GM15510 (cell line): ENCODE measurements around the gene QSOX2.

Experiments
- POLR2A ChIP-seq: IDR thresholded peaks from 3 replicates; pipeline ENCODE4 v1.6.1; 2011; ENCODE audit warnings: borderline replicate concordance; ENCODE audit not compliant: insufficient read length; ENCODE audit errors: extremely low read depth

Gene QSOX2

DNA sequence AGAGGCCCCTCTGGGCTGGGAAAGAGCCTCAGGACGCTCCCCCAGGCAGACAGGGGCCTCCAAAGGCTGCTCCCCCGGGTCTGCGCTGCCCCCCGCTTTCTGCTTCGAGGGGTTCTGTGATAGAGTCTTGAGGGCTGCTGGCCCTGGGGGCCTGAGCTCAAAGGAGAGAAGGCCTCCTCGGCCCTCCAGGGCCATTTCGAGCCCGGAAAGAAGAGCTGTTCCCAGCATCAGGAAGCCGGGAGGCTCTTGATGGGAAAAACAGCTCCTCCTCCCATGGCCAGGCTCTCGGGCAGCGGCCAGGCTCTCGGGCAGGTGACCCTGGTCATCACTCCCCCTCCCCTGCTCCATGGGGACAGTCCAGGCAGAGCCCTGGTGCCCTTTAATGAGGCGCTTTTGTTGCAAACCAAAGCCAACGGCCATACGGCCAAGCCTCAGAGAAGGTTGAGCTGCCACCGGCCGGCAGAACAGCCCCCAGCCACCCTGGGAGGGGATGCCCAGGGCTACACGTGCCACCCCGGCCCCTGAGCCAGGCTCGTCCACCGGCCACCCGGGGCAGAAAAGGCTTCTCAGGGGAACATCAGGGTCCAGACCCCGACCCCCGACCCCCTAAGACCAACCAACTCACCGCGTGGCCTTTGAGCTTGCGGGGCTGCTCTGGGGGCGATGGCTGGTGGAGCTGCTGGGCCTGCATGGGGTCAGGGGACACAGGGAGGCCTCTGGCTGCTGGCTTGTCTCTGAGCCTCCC lies 16.2 kb upstream of the QSOX2 start:
- no peak for TF ChIP-seq POLR2A

DNA sequence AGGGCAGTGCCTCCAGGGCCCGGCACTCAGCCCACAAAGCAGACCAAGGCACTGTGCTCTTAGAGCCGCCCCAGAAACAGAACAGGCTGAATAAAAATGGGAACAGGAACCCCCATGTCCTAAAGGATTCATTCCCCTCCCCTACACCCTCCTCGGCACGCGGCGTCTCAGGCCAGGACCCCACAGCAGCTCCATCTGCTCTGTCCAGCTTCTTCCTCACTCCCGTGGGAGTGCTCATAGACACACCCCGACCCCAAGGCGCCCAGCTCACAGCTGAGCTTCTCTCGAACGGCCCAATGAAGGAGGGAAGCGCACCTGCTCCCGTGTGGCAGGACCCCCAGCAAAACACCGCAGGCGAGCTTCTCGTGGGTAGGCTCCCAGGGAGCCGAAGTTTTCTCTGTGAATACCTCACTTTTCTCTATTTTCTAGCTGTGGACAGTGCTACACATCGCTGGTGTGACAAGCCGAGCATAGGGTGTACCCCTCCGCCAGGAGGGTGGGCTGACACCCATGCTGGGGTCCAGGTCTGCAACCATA lies 15.4 kb upstream of the QSOX2 start:
- no peak for TF ChIP-seq POLR2A

DNA sequence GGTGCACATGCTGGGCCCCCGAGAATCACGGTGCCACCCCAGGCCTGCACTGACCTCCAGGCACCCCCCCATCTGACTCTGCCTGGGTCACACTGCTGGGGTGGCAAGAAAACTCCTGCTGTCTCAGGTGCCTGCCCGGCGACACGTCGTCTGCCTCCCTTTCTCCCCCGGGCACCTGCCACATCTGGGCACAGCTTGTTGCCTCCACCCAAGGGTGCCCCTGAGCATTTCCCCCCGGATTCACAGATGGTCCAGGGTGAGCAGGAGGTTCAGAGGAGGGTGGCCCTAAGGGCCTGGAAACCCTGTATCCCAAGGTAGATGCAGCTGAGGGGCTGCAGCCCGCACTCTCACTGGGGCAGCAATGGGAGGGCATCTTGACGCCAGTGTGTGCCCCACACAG lies 14.9 kb upstream of the QSOX2 start:
- TF ChIP-seq POLR2A, result no peak

DNA sequence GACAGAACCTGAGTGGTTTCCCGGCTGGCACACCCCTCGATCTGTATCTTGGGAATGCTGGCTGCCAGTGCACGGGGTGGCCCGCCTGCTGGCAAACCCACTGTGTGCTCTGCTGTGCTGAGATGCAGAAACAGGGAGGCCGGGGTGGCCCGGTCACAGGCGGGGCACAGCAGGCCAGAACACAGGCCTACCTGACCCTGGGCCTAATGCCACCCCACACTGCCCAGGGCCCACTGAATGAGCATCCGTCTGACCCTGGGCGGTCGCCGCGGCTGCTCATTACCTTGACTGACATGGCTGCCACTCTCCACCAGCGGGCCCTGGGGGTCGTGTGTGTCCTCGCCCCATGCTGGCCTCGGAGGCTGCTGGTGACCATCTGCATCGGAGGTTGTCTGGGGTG lies 14.2 kb upstream of the QSOX2 start:
- no peak for TF ChIP-seq POLR2A

DNA sequence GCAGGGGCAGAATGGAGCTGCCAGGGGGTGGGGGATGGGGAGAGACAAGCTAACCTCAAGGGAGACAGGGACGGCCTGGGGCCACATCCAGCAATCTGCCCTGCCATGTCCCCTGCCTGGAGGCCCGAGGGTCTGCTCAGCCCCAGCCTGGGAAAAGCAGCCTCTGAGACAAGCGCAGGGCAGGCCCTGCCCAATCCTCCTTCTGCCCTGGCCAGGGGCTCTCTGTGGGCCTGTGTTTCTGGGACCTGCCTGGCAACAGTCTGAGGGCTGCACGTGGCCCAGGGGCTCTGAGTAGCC lies 13.9 kb upstream of the QSOX2 start:
- TF ChIP-seq POLR2A, result no peak

DNA sequence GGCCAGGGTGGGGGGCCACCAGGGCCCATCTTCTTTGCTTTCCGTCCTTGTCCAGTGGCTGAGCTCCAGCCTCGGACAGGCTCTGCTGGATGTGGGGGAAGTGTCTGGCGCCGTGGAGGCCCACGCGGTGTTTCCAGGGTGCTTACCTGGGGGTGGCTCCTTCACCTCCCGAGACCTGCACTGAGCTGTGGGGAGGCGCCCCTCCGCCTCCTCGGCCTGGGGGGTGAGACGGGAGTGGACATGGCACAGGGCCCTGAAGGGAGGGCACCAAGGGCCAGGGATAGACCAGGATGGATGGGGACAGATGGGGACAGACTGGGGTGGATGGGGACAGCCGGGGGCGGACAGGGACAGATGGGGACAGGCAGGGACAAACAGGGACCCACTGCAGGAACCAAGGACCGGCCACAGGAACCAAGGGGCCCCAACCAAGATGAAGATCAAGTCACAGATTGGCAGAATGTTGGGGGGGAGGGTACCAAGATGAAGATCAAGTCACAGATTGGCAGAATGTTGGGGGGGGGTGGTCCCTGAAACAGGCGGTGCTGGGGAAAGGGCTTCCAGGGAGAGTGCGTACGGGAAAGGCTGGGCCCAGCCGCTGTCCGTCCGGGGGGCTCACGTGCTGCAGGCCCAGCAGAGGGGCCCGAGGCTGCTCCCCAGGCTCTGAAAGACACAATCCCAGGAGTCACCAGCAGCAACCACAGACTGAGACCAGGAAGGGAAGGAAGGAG lies 13.3 kb upstream of the QSOX2 start:
- no peak for TF ChIP-seq POLR2A

DNA sequence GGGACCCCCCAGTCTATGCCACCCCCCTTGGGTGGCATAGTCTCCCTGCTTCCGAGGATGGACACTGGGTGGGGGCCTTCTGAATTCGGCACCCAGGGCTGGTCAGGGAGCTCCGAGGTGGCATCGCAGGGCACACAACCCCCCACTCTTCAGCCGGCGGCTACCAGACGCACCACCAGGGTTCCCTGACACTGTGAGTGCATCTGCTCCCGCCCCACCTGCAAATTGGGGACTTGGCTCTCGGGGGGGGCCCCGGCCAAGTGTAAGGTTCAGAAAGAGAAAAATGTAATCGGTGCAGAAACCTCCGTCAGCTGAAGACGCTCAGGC lies 12.7 kb upstream of the QSOX2 start:
- no peak for TF ChIP-seq POLR2A

DNA sequence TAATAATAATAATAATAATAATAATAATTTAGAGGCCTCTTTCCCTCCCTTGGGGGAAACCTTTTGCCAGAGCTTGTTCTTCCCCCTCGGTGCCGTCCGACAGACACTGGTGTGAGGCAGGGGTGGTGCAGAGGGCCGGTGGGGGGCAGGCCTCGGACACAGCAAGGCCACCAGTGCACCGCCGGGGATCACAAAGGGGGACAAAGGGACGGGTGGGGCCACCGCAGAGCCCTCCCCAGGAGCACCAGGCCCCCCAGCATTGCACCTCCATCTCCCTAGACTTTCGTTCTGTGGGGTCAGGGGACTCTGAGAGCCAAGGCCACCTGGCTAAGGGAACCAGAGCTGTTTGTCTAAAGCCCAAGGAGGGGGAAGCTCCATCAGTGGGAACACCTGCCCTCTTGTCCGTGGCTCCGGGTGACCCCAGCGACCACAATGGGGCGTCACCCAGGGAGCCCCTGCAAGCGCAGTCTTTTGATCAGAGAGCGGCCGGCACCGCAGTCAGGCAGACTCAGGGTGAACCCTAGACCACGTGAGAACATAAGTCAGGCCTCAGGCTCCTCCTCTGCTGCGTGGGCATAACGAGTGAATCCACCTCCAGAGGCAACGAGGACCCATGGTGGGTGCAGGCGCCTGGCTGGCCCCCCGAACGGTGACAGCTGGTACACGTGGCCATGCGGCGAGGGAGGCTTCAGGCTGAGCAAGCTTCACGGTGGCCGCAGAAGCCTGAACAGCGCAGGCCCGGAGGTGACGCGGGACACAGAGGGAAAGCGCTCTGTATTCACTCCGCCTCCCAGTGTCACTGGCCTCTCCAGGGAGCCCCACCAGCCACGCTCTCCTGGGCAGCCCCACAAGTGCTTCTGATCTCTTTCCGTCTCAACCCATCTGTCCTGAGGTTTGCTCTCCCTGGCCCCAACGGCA lies 12.0 kb upstream of the QSOX2 start:
- TF ChIP-seq POLR2A, result no peak

DNA sequence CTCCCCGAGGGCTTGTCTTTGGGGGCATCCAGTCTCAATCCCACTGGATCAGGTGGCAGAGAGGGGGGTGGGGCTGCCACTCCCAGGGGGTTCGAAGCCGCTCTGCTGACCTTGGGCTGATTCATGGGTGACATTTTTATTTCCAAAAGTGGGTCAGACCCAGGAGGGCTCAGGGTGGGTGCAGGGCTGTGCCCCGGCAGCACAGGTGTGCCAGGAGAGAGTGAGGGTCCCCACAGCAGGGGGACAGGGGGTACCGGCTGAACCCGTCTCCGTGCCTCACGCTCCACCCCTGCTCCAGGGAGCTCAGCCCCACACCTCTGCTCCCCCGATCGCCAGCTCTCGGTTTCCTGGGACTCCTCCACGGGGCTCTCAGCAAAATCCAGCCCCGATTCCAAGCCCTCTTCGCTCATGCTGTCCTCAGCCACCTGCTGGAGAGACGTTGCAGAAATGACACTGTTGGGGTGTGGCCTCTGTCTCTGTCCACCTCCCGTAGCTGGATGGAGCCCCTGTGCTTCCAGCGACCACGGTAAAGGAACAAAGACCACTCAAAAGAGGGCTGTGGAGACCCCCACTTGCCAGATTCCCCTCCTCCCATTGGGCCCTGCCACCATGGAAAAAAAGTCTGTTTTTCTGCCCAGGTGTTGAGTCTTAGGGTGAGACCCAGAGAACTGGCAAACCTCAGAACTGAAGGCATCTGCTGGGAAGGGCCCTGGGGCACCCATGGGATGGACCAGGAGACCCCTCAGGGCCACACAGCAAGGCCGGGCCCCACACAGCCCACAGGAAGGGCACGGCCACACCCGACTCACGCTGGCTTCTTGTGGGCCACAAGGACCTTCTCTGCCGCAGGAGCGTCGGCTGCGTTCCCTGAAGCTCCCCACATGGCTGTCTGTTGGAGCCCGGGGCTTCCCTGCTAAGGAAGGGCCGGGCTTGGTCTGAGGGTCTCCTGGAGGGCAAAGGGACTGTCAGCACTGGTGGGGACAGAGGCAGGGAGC lies 10.6 kb upstream of the QSOX2 start:
- no peak for TF ChIP-seq POLR2A

DNA sequence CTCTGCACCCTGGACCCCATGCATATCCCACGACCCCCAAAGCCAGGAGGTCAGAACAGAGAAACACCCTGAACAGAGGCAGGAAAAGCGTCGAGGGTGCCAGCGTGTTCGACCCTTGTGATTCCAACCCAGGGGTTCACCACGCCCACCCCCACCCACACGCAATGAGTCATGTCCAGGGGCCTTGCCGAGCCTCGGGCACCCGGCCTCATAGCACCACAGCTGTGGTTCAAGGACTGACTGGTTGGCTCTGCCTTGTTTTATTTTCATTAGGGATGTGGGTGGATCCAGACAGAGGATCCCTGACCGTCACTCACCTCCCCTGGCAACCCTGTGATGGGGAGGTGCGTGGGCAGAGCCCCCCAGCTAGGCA lies 9.5 kb upstream of the QSOX2 start:
- no peak for TF ChIP-seq POLR2A

DNA sequence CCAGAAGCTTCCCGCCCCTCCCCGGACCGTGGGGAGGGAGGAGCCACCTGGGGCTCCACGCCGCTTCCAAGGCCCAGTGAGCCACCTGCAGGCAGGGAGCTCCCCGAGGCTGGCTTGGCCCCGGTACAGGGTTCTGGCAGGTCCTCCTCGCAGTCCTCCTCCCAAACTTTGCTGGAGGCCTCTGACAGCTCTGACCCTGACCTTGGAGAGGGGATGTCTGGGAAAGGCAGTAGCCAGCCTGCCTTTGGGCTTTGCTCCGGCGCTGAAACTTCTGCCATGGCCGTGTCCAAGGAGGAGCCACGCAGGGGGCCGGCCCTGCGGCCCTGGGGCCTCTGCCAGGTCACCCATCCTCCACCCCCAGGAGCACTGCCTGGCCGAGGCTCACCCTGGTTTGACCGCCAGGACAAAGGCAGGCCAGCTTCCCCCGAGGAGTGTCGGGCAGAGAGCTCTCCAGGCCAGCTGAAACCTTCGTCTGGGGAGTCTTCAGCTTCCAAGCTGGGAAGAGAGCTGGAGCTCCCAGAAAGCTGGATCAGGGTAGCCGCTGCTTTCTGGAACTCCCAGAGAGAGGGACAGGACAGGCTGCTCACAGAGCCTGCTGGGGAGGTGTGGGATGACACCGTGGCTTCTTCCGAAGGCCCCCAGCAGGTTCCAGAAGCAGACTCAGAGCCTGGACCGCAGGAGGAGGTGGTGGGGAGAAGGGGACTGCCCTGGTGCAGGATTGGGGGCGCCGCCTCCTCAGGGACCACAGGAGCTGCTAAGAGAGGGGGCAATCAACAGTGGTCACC lies 9.0 kb upstream of the QSOX2 start:
- no peak for TF ChIP-seq POLR2A

DNA sequence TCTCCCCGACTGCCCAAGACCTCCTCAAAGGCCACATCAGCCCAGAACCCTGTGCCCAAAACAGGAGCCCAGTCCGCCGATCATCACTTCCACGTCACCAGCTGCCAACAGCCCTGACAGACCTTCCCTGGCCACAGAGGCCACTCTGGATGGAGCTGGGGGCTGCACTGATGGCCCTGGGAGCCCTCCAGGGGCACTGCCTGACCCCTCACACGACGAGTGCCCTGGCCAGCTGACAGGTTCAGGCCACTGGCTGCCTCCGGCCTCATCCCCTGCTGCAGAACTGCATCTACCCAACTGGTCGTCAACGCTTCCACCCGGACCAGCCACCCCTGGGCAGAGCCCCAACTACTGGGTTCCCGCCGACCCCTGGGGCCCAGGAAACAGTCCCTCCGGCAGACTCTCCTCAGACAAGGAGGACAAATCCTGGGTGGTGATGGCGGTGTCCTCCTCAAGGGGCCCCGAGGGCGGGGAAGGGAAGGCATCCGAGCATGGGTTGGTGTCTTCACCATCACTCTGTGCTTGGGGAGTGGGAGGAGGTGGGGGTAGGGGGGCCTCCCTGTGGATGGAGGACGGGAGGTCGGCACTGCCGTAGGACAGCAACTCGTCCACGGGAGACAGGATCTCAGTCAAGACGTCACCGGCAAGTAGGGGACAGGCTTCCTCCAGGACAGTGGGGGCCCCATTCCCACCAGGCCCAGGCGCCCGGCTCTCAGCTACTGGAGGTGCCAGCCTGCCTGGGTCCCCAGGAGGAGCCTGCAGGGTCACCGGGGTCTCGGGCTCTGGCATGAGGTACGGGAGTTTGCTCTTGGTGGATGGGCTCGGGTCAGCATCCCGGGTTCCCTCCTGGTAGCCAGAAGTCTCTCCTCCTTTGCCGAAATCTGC lies 7.9 kb upstream of the QSOX2 start:
- no peak for TF ChIP-seq POLR2A
